K562 (cell line): ENCODE measurements around the gene GZMM. TPM values are rescaled to one million over a fixed set of nuclear protein-coding genes. Genes with fewer than 3 reads are reported as not detected.
A peak's percentile ranks its signal among the peaks of the same experiment; 100 is the strongest.

Source experiments
- CAMTA2 ChIP-seq: fragments of 250-450 bp; sonication (Bioruptor Pico); conservative IDR thresholded peaks from 2 replicates; pipeline ENCODE4 v1.5.1; 2022
- CTBP1 ChIP-seq: fragments of 450-650 bp; IDR thresholded peaks from 2 replicates; pipeline ENCODE4 v1.6.1; 2016; ENCODE audit warnings: borderline replicate concordance
- CXXC5 ChIP-seq: fragments of 250-450 bp; sonication (Bioruptor Pico); IDR thresholded peaks from 2 replicates; pipeline ENCODE4 v1.8.0; 2022; ENCODE audit warnings: inconsistent platforms, mild to moderate bottlenecking, moderate library complexity
- ELF2 ChIP-seq: fragments of 250-450 bp; sonication (Bioruptor Pico); IDR thresholded peaks from 2 replicates; pipeline ENCODE4 v1.5.0; 2021; ENCODE audit warnings: mild to moderate bottlenecking
- ESRRA ChIP-seq: fragments of 450-650 bp; IDR thresholded peaks from 2 replicates; pipeline ENCODE4 v1.6.1; 2014; ENCODE audit warnings: low read depth, mild to moderate bottlenecking, moderate library complexity, borderline replicate concordance
- FIP1L1 ChIP-seq: fragments of 200-400 bp; formaldehyde crosslinking; IDR thresholded peaks from 2 replicates; pipeline ENCODE4 v1.6.1; 2018; ENCODE audit warnings: mild to moderate bottlenecking, low read depth, low read length; ENCODE audit not compliant: poor library complexity, severe bottlenecking
- GATAD2B ChIP-seq: fragments of 450-650 bp; IDR thresholded peaks from 2 replicates; pipeline ENCODE4 v1.6.1; 2017; ENCODE audit warnings: mild to moderate bottlenecking, borderline replicate concordance
- GMEB1 ChIP-seq: fragments of 250-450 bp; sonication (Bioruptor Pico); IDR thresholded peaks from 2 replicates; pipeline ENCODE4 v1.4.0; 2020; ENCODE audit warnings: mild to moderate bottlenecking
- HDAC1 ChIP-seq, 2 experiments: fragments of 450-650 bp; IDR thresholded peaks; 2 replicates each; pipeline ENCODE4 v1.6.1; 2016 to 2017; ENCODE audit warnings: inconsistent platforms in 1 of 2, mild to moderate bottlenecking in 1 of 2, moderate library complexity in 1 of 2
- NCOR1 ChIP-seq: fragments of 450-650 bp; IDR thresholded peaks from 2 replicates; pipeline ENCODE4 v1.6.1; 2016; ENCODE audit warnings: mild to moderate bottlenecking, moderate library complexity
- NRF1 ChIP-seq, 2 experiments: fragments of 450-650 bp; IDR thresholded peaks in 1 of 2; conservative IDR thresholded peaks in 1 of 2; 2 replicates each; pipeline ENCODE4 v1.6.1; 2014; ENCODE audit warnings: mild to moderate bottlenecking in 2 of 2
- SLC30A9 ChIP-seq: fragments of 250-450 bp; sonication (Bioruptor Pico); IDR thresholded peaks from 2 replicates; pipeline ENCODE4 v1.8.0; 2022; ENCODE audit warnings: mild to moderate bottlenecking, moderate library complexity
- SP1 ChIP-seq: sonication (generic); formaldehyde crosslinking; IDR thresholded peaks from 2 replicates; pipeline ENCODE4 v1.8.1; 2022; ENCODE audit warnings: mild to moderate bottlenecking, missing genetic modification reagents
- SRF ChIP-seq, 2 experiments: fragments of 250-450, 450-650 bp in 1 of 2; sonication (Bioruptor Pico) in 1 of 2; sonication (generic) in 1 of 2; formaldehyde crosslinking; IDR thresholded peaks; 2 replicates each; pipeline versions ENCODE4 v1.5.0 to v1.5.1; 2020 to 2022; ENCODE audit warnings: mild to moderate bottlenecking in 1 of 2, missing genetic modification reagents in 1 of 2
- TBL1XR1 ChIP-seq, 2 experiments: IDR thresholded peaks; 2 replicates each; pipeline ENCODE4 v1.6.1; 2012; ENCODE audit warnings: improper control_type of control experiment in 2 of 2, low read length in 2 of 2, mild to moderate bottlenecking in 1 of 2
- ZBTB17 ChIP-seq: fragments of 450-650 bp; formaldehyde crosslinking; IDR thresholded peaks from 2 replicates; pipeline ENCODE4 v1.4.0; 2020; ENCODE audit warnings: mild to moderate bottlenecking
- ZNF143 ChIP-seq: sonication (generic); formaldehyde crosslinking; IDR thresholded peaks from 2 replicates; pipeline ENCODE4 v1.9.0; 2022; ENCODE audit warnings: mild to moderate bottlenecking, missing genetic modification reagents
- ZNF695 ChIP-seq: fragments of 450-650 bp; formaldehyde crosslinking; IDR thresholded peaks from 2 replicates; pipeline ENCODE4 v1.4.0; 2020; ENCODE audit warnings: mild to moderate bottlenecking, moderate library complexity
- polyA plus RNA-seq, 8 experiments: library from polyadenylated mRNA; depleted of rRNA in 4 of 8; stranded (reverse) in 5 of 8; unstranded in 3 of 8; fragments of >200 nt; fragmentation: Nextera tagmentation in 2 of 8; fragmentation: Illumina TruSeq in 1 of 8; extraction: Ambion mirVana in 2 of 8; extraction: Trizol in 1 of 8; gene quantifications; 2 replicates each; pipeline versions ENCODE4 v1.2.1 to v1.2.3, GENCODE V29; 2011 to 2014; ENCODE audit warnings: inconsistent platforms in 1 of 8, missing spikeins in 1 of 8
- total RNA-seq, 7 experiments: library from RNA; depleted of rRNA in 6 of 7; stranded (reverse); fragments of >200 nt in 6 of 7; fragmentation: Illumina TruSeq in 2 of 7; extraction: Trizol in 2 of 7; gene quantifications; 2 replicates each; pipeline versions ENCODE4 v1.2.1 to v1.2.3, GENCODE V29; 2011 to 2021; ENCODE audit warnings: low replicate concordance in 1 of 7
- TF ChIP-seq, protein P1 (sequence below), 3 experiments: fragments of 200-800 bp in 1 of 3; fragments of 250-450 bp in 1 of 3; fragments of 450-650 bp in 1 of 3; sonication (Bioruptor Pico) in 1 of 3; sonication (Bioruptor generic) in 1 of 3; formaldehyde crosslinking in 1 of 3; IDR thresholded peaks; 2 replicates each; pipeline versions ENCODE4 v1.6.1 to v1.8.0; 2016 to 2022; ENCODE audit warnings: mild to moderate bottlenecking in 2 of 3, missing genetic modification characterization in 2 of 3, missing compliant biosample characterization in 1 of 3, moderate library complexity in 1 of 3
- TF ChIP-seq, protein P2 (sequence below): sonication (generic); formaldehyde crosslinking; IDR thresholded peaks from 2 replicates; pipeline ENCODE4 v1.8.0; 2022; ENCODE audit warnings: mild to moderate bottlenecking, missing genetic modification reagents, borderline replicate concordance

The GZMM gene
- total and polyA plus RNA-seq, 9 of the 15 experiments (the other 6 are each of a cell fraction or from before 2014, with no cell fraction given) = 0.08 to 2.6 (median 0.70) TPM; not detected in 2

GRCh38 chr19:531009-531752 is 12.7 kb upstream of the GZMM start (continued):
- TF ChIP-seq, protein P1, sequence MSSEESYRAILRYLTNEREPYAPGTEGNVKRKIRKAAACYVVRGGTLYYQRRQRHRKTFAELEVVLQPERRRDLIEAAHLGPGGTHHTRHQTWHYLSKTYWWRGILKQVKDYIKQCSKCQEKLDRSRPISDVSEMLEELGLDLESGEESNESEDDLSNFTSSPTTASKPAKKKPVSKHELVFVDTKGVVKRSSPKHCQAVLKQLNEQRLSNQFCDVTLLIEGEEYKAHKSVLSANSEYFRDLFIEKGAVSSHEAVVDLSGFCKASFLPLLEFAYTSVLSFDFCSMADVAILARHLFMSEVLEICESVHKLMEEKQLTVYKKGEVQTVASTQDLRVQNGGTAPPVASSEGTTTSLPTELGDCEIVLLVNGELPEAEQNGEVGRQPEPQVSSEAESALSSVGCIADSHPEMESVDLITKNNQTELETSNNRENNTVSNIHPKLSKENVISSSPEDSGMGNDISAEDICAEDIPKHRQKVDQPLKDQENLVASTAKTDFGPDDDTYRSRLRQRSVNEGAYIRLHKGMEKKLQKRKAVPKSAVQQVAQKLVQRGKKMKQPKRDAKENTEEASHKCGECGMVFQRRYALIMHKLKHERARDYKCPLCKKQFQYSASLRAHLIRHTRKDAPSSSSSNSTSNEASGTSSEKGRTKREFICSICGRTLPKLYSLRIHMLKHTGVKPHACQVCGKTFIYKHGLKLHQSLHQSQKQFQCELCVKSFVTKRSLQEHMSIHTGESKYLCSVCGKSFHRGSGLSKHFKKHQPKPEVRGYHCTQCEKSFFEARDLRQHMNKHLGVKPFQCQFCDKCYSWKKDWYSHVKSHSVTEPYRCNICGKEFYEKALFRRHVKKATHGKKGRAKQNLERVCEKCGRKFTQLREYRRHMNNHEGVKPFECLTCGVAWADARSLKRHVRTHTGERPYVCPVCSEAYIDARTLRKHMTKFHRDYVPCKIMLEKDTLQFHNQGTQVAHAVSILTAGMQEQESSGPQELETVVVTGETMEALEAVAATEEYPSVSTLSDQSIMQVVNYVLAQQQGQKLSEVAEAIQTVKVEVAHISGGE (CRISPR knock-in tag; IDR thresholded peaks at IDR 0.05) = peak in 2 of 3 experiments; percentile 19 to 65; a peak in 2 of 6 replicates
- peak in 1 of 2 experiments; percentile 67; a peak in 2 of 4 replicates for TF ChIP-seq HDAC1 (IDR thresholded peaks at IDR 0.05)
- TF ChIP-seq ELF2 (CRISPR knock-in tag) = 0 out of 2 replicates have a peak, but pooled peaks have one; percentile 31
- peak; percentile 39; the same call in 1 of the 2 replicates for TF ChIP-seq SP1 (CRISPR knock-in tag)
- TF ChIP-seq SRF (CRISPR knock-in tag; IDR thresholded peaks at IDR 0.05) = 0 out of 4 replicates have a peak, but pooled peaks of 1 of the 2 experiments have one; percentile 13
- TF ChIP-seq GMEB1 (CRISPR knock-in tag) = peak; percentile 61
- TF ChIP-seq, protein P2, sequence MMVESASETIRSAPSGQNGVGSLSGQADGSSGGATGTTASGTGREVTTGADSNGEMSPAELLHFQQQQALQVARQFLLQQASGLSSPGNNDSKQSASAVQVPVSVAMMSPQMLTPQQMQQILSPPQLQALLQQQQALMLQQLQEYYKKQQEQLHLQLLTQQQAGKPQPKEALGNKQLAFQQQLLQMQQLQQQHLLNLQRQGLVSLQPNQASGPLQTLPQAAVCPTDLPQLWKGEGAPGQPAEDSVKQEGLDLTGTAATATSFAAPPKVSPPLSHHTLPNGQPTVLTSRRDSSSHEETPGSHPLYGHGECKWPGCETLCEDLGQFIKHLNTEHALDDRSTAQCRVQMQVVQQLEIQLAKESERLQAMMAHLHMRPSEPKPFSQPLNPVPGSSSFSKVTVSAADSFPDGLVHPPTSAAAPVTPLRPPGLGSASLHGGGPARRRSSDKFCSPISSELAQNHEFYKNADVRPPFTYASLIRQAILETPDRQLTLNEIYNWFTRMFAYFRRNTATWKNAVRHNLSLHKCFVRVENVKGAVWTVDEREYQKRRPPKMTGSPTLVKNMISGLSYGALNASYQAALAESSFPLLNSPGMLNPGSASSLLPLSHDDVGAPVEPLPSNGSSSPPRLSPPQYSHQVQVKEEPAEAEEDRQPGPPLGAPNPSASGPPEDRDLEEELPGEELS = no peak; the same call in 1 of the 2 replicates
- no peak for TF ChIP-seq ZNF695 (CRISPR knock-in tag)
- TF ChIP-seq NRF1 (conservative IDR thresholded peaks at IDR 0.05 in 1 of 2, IDR thresholded peaks at IDR 0.05 in 1 of 2) = peak in 1 of 2 experiments; percentile 90; a peak in 2 of 4 replicates
- 0 out of 2 replicates have a peak, but pooled peaks have one; percentile 57 for TF ChIP-seq CAMTA2
- no peak for TF ChIP-seq NCOR1
- TF ChIP-seq ZNF143 (CRISPR knock-in tag) = peak; percentile 73
- 0 out of 2 replicates have a peak, but pooled peaks have one; percentile 35 for TF ChIP-seq SLC30A9 (CRISPR knock-in tag)
- TF ChIP-seq TBL1XR1 (IDR thresholded peaks at IDR 0.05; ENCODE audit: low read length in 2 of 2) = 0 out of 4 replicates have a peak, but pooled peaks of 1 of the 2 experiments have one; percentile 17
- peak; percentile 58 for TF ChIP-seq FIP1L1
- peak; percentile 78 for TF ChIP-seq CTBP1
- TF ChIP-seq CXXC5 (CRISPR knock-in tag) = peak; percentile 78
- peak; percentile 52 for TF ChIP-seq ESRRA
- peak; percentile 77; the same call in 1 of the 2 replicates for TF ChIP-seq ZBTB17 (CRISPR knock-in tag)
- peak; percentile 66; the same call in 1 of the 2 replicates for TF ChIP-seq GATAD2B
